Activated naive CD4-positive, alpha-beta T cell treated with anti-CD3 and anti-CD28 coated beads, Interleukin-2, amount 50 U/mL, for 24 hours (primary cell): Measurements from ENCODE around the gene FAM53B.

Experiments used
- H3K27ac Mint-ChIP-seq: one replicate; pipeline ENCODE4 v1.8.0; 2021; ENCODE audit warnings: mild to moderate bottlenecking, mixed read lengths
- H3K27me3 Mint-ChIP-seq: one replicate; pipeline ENCODE4 v1.8.0; 2021; ENCODE audit warnings: mixed read lengths
- H3K36me3 Mint-ChIP-seq: one replicate; pipeline ENCODE4 v1.8.0; 2021; ENCODE audit warnings: mixed read lengths
- H3K4me1 Mint-ChIP-seq: one replicate; pipeline ENCODE4 v1.8.0; 2021; ENCODE audit warnings: mixed read lengths
- H3K4me3 Mint-ChIP-seq: one replicate; pipeline ENCODE4 v1.8.0; 2021; ENCODE audit warnings: mild to moderate bottlenecking, mixed read lengths
- H3K9me3 Mint-ChIP-seq: one replicate; pipeline ENCODE4 v1.8.0; 2021; ENCODE audit warnings: mixed read lengths

FAM53B gene

GRCh38 chr10:124722798-124723783 is 21.1 kb downstream of the FAM53B start:
- H3K36me3 Mint-ChIP-seq, result no peaks in the 10 kb centered on the region
- H3K27ac Mint-ChIP-seq, result peak overlapping the region; percentile 90
- no peaks in the 10 kb centered on the region for H3K27me3 Mint-ChIP-seq
- peak overlapping the region; percentile 63 for H3K4me3 Mint-ChIP-seq
- H3K9me3 Mint-ChIP-seq, result no peaks in the 10 kb centered on the region
- H3K4me1 Mint-ChIP-seq, result peaks cover 94% of the 10 kb centered on the region

DNA sequence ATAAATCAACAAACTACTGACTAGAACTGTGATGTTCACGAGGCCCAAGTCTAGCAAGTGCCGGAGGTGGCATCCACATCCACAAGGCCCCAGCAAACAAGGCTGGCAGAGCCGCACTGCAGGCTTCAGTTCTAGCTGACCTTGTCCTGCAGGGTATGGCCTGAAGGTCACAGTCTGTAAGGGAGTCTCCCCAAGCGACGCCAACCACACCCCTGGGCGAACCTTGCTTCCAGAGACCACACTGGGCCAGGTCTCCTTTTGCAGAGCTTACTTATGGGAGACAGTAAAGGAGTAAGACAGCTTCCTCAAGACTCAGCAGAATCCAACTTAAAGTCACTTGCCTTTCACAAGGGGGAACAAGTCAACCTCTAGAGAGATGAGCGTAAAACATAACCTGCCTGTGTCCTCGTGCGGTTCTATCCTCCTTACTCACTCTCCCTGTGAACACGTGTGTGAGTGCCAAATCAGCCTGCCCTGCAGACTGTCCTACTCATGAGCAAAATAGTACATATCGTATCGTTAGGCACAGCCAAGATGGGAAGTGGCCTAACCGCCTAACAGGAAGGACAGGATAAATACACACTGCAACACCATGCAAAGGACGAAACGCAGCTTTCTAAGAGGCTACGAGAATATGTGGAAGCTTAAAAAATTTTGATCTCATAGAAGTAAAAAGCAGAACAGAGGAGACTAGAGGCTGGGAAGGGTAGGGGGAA is 22.7 kb downstream of the FAM53B start:
- Mint-ChIP-seq H3K4me3 (peak overlapping the region; percentile 20), H3K9me3 (no peaks in the 10 kb centered on the region), H3K36me3 (peaks cover 1% of the 10 kb centered on the region), H3K4me1 (peaks cover 94% of the 10 kb centered on the region), H3K27ac (peak overlapping the region; percentile 81), H3K27me3 (no peaks in the 10 kb centered on the region)

DNA sequence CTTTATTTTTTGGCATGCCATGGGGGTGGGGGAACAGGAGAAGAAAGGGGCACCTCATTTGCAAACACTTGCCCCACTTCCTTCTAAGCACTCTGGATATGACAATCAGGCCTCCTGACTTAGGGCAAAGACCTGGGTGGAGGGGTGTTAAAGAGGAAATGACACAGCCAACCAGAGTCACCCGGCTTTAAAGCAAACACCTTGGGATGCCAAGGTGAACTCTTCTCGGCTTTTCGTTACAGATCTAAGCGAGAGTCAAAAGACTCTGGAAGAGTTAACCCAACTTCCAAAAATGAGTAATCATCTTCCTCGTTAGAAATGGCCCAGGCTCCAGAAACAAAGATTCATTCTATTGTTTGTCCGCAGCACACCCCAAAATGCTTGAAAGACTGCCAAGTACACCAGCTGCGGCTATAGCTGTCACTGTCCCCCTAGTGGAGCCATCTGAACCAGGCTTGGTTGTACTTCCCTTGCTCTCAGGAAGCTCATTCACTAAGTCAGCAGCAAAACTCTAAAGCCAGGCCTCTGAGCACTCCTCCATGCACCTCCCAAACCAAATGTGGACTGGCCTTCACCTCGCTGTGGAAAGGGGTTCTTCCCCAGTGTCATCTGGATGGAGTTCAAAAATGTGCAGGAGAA is 24.8 kb downstream of the FAM53B start:
- H3K36me3 Mint-ChIP-seq, result peaks cover 3% of the 10 kb centered on the region
- no peaks in the 10 kb centered on the region for H3K9me3 Mint-ChIP-seq
- peaks cover 97% of the 10 kb centered on the region for H3K4me1 Mint-ChIP-seq
- H3K27me3 Mint-ChIP-seq, result no peaks in the 10 kb centered on the region
- peak overlapping the region; percentile 86 for H3K27ac Mint-ChIP-seq
- peak overlapping the region; percentile 77 for H3K4me3 Mint-ChIP-seq

- Mint-ChIP-seq H3K36me3 (peaks cover 3% of the 10 kb centered on the region), H3K27me3 (no peaks in the 10 kb centered on the region), H3K4me3 (peak overlapping the region; percentile 59), H3K27ac (peak overlapping the region; percentile 91), H3K9me3 (no peaks in the 10 kb centered on the region), H3K4me1 (peaks cover 97% of the 10 kb centered on the region)
Measured at GRCh38 chr10:124717911-124718741, 26.1 kb downstream of the FAM53B start.

DNA sequence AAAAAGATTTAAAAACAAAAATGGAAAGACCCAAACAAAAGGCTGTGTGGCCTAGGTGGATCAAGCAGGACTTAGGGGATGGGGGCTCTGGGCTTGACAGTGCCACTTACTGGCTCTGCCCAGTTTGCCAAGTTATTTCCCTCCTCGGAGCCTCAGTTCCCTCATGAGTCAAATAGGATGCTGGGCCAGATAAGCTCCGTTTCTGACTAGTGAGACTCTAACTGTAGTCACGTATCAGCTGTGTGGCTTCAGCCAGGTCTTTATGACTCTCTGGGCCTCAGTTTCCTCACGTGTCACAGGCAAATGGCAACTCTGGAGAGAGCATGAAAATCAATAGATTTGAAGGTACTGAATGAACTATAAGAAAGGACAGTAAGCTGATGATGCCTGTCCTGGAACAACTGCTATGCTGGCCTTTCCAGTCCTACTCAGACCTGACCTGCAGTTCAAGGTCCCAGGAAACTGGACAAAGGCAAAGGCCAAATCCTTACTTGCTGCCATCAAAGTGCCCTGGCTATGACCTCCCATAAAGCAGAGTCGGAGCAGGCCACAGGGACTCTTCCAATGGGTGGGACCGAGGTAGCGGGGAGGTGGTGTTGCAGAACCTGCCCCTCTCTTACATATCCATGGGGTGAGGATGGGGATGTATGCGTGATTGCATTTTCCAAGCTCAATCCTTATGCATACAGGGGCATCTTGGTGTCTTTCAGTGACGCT is 27.0 kb downstream of the FAM53B start:
- peak overlapping the region; percentile 95 for H3K27ac Mint-ChIP-seq
- H3K9me3 Mint-ChIP-seq, result no peaks in the 10 kb centered on the region
- H3K36me3 Mint-ChIP-seq, result peaks cover 3% of the 10 kb centered on the region
- H3K4me1 Mint-ChIP-seq, result peaks cover 97% of the 10 kb centered on the region
- H3K27me3 Mint-ChIP-seq, result no peaks in the 10 kb centered on the region
- peak overlapping the region; percentile 59 for H3K4me3 Mint-ChIP-seq

GRCh38 chr10:124716369-124716768 is 27.8 kb downstream of the FAM53B start:
- Mint-ChIP-seq H3K4me3 (peak overlapping the region; percentile 36), H3K27ac (peak overlapping the region; percentile 95), H3K36me3 (peaks cover 3% of the 10 kb centered on the region), H3K9me3 (no peaks in the 10 kb centered on the region), H3K27me3 (no peaks in the 10 kb centered on the region), H3K4me1 (peaks cover 92% of the 10 kb centered on the region)

GRCh38 chr10:124715439-124715838 is 28.7 kb downstream of the FAM53B start:
- Mint-ChIP-seq H3K4me3 (peak overlapping the region; percentile 44), H3K36me3 (peaks cover 3% of the 10 kb centered on the region), H3K27ac (peak overlapping the region; percentile 17), H3K9me3 (no peaks in the 10 kb centered on the region), H3K27me3 (no peaks in the 10 kb centered on the region), H3K4me1 (peaks cover 94% of the 10 kb centered on the region)

DNA sequence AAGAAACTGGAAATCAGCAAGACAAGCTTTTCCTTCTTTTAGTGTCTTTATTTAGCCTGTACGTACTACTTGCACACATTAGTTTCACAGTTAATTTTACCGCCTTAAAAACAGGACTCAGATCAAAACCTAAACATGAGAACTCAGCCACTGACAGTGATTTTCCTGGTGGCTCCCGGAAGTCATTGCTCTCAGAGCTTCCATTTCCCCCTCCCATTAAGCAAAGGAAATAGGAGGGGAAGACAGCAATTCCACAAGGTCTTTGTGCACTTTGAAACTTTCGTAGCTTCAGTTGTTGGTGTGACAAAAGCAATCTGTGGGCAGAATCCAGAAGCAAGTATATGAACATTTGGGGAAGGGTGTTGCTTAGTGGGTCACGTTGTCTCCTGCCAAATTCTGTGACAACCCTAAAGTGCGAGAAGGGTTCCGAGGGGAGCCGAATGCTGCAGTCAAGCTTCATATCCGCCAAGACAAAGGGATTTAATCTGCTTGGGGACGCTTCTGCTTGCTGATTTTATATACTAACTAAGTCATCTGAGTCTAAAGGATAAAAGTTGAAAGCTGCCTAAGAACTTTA is 30.4 kb downstream of the FAM53B start:
- Mint-ChIP-seq H3K4me3 (no peak overlapping the region), H3K9me3 (no peaks in the 10 kb centered on the region), H3K4me1 (peaks cover 95% of the 10 kb centered on the region), H3K27me3 (no peaks in the 10 kb centered on the region), H3K27ac (no peak overlapping the region), H3K36me3 (peaks cover 3% of the 10 kb centered on the region)

- Mint-ChIP-seq H3K27ac (peak overlapping the region; percentile 75), H3K4me3 (no peak overlapping the region), H3K27me3 (no peaks in the 10 kb centered on the region), H3K4me1 (peaks cover 95% of the 10 kb centered on the region), H3K9me3 (no peaks in the 10 kb centered on the region), H3K36me3 (peaks cover 3% of the 10 kb centered on the region)
Measured at GRCh38 chr10:124712704-124713407, 31.3 kb downstream of the FAM53B start.

GRCh38 chr10:124711145-124711544 is 33.0 kb downstream of the FAM53B start:
- Mint-ChIP-seq H3K27ac (no peak overlapping the region), H3K4me1 (peaks cover 93% of the 10 kb centered on the region), H3K9me3 (no peaks in the 10 kb centered on the region), H3K4me3 (no peak overlapping the region), H3K36me3 (peaks cover under 1% of the 10 kb centered on the region), H3K27me3 (no peaks in the 10 kb centered on the region)

GRCh38 chr10:124710266-124710881 is 33.8 kb downstream of the FAM53B start:
- no peaks in the 10 kb centered on the region for H3K27me3 Mint-ChIP-seq
- no peaks in the 10 kb centered on the region for H3K36me3 Mint-ChIP-seq
- H3K4me3 Mint-ChIP-seq, result no peak overlapping the region
- no peak overlapping the region for H3K27ac Mint-ChIP-seq
- H3K9me3 Mint-ChIP-seq, result no peaks in the 10 kb centered on the region
- H3K4me1 Mint-ChIP-seq, result peaks cover 93% of the 10 kb centered on the region

GRCh38 chr10:124709861-124710260 is 34.3 kb downstream of the FAM53B start:
- Mint-ChIP-seq H3K27me3 (no peaks in the 10 kb centered on the region), H3K27ac (no peak overlapping the region), H3K9me3 (no peaks in the 10 kb centered on the region), H3K36me3 (no peaks in the 10 kb centered on the region), H3K4me1 (peaks cover 93% of the 10 kb centered on the region), H3K4me3 (no peak overlapping the region)

GRCh38 chr10:124708922-124709520 is 35.2 kb downstream of the FAM53B start:
- Mint-ChIP-seq H3K9me3 (no peaks in the 10 kb centered on the region), H3K4me1 (peaks cover 93% of the 10 kb centered on the region), H3K27me3 (no peaks in the 10 kb centered on the region), H3K4me3 (no peak overlapping the region), H3K27ac (peak overlapping the region; percentile 55), H3K36me3 (peaks cover 2% of the 10 kb centered on the region)
